AG09309 (cell line): ENCODE measurements around the gene C3orf38.
"Not testable (repeated sequence)": the region's sequence is repeated elsewhere in the genome, so short reads cannot be mapped to it uniquely, and the experiment has no call there.

Experiments used
- DNase-seq: peaks from one replicate; pipeline ENCODE4 v3.0.0-alpha.2; 2010; ENCODE audit warnings: low read depth
- H3K4me3 ChIP-seq: 2 replicates; pipeline ENCODE4 v1.5.1; 2011; ENCODE audit warnings: mild to moderate bottlenecking, low read depth, low read length, moderate library complexity; ENCODE audit not compliant: control insufficient read depth
- CTCF ChIP-seq: IDR thresholded peaks from 2 replicates; pipeline ENCODE4 v1.5.1; 2011; ENCODE audit warnings: mild to moderate bottlenecking, low read depth, low read length, inconsistent platforms; ENCODE audit not compliant: insufficient read depth, control insufficient read depth; ENCODE audit errors: missing control alignments

C3orf38 gene

GRCh38 chr3:88151358-88151757 lies 1.6 kb downstream of the C3orf38 start:
- H3K4me3 ChIP-seq = peak overlapping the region; percentile 99; the same call in 1 of the 2 replicates

GRCh38 chr3:88152841-88153240 lies 3.1 kb downstream of the C3orf38 start:
- DNase-seq = no peak
- H3K4me3 ChIP-seq = no peak overlapping the region
- TF ChIP-seq CTCF = no peak

More at GRCh38 chr3:88151358-88151757, 1.6 kb downstream of the C3orf38 start:
- no peak for DNase-seq
- no peak for TF ChIP-seq CTCF

GRCh38 chr3:88166419-88166971 lies 16.7 kb downstream of the C3orf38 start:
- H3K4me3 ChIP-seq = no peak overlapping the region
- no peak for DNase-seq
- TF ChIP-seq CTCF = no peak

GRCh38 chr3:88167173-88167572 lies 17.4 kb downstream of the C3orf38 start:
- no peak overlapping the region for H3K4me3 ChIP-seq
- DNase-seq = no peak
- no peak for TF ChIP-seq CTCF

- DNase-seq = no peak
- TF ChIP-seq CTCF = no peak
- H3K4me3 ChIP-seq = no peak overlapping the region
These were observed 17.9 kb downstream of the C3orf38 start for GRCh38 chr3:88167704-88168103.

GRCh38 chr3:88168171-88168570 lies 18.4 kb downstream of the C3orf38 start:
- no peak for TF ChIP-seq CTCF
- DNase-seq = no peak
- H3K4me3 ChIP-seq = no peak overlapping the region

- DNase-seq = peak; percentile 29
These were observed 30.7 kb downstream of the C3orf38 start for GRCh38 chr3:88180398-88180999.

GRCh38 chr3:88182165-88182918 lies 32.6 kb downstream of the C3orf38 start:
- DNase-seq, H3K4me3 ChIP-seq: not testable (repeated sequence)

More at GRCh38 chr3:88180398-88180999, 30.7 kb downstream of the C3orf38 start:
- H3K4me3 ChIP-seq = no peak overlapping the region
- TF ChIP-seq CTCF = peak; percentile 56
